RWPE2 (cell line): Measurements from ENCODE around the gene PRRX1.

Experiments
- ATAC-seq: fragments of 200-7000 bp; cut with Tn5 transposase; 3 replicates; pipeline ENCODE4 v1.9.1; 2021; ENCODE audit warnings: low read depth
- DNase-seq: peaks from one replicate; pipeline ENCODE4 v3.0.0-alpha.2; 2020; ENCODE audit warnings: low spot score
- H3K27ac ChIP-seq: fragments of 450-650 bp; 2 replicates; pipeline ENCODE4 v1.5.1; 2017; ENCODE audit warnings: mild to moderate bottlenecking; ENCODE audit not compliant: poor library complexity, severe bottlenecking
- H3K27me3 ChIP-seq: fragments of 250-450 bp; sonication (Bioruptor Pico); 2 replicates; pipeline ENCODE4 v1.5.1; 2021; ENCODE audit warnings: mild to moderate bottlenecking, moderate library complexity; ENCODE audit not compliant: insufficient read depth, poor library complexity, severe bottlenecking
- H3K36me3 ChIP-seq: fragments of 250-450 bp; sonication (Bioruptor Pico); 2 replicates; pipeline ENCODE4 v1.5.1; 2020; ENCODE audit warnings: low read depth, mild to moderate bottlenecking, moderate library complexity
- H3K4me1 ChIP-seq: fragments of 250-450 bp; sonication (Bioruptor Pico); 2 replicates; pipeline ENCODE4 v1.5.1; 2021; ENCODE audit warnings: mild to moderate bottlenecking, moderate library complexity; ENCODE audit not compliant: insufficient read depth, poor library complexity, severe bottlenecking
- H3K4me3 ChIP-seq: fragments of 250-450 bp; sonication (Bioruptor Pico); 2 replicates; pipeline ENCODE4 v1.5.1; 2021; ENCODE audit warnings: mild to moderate bottlenecking, moderate library complexity; ENCODE audit not compliant: severe bottlenecking
- H3K9me3 ChIP-seq: fragments of 250-450 bp; sonication (Bioruptor Pico); 2 replicates; pipeline ENCODE4 v1.5.1; 2021; ENCODE audit warnings: mild to moderate bottlenecking, moderate library complexity; ENCODE audit not compliant: severe bottlenecking
- TF ChIP-seq, protein P1 (sequence below): fragments of 450-650 bp; IDR thresholded peaks from one replicate; pipeline ENCODE4 v1.5.1; 2017; ENCODE audit warnings: mild to moderate bottlenecking, moderate library complexity; ENCODE audit not compliant: poor library complexity, severe bottlenecking

The PRRX1 gene

DNA sequence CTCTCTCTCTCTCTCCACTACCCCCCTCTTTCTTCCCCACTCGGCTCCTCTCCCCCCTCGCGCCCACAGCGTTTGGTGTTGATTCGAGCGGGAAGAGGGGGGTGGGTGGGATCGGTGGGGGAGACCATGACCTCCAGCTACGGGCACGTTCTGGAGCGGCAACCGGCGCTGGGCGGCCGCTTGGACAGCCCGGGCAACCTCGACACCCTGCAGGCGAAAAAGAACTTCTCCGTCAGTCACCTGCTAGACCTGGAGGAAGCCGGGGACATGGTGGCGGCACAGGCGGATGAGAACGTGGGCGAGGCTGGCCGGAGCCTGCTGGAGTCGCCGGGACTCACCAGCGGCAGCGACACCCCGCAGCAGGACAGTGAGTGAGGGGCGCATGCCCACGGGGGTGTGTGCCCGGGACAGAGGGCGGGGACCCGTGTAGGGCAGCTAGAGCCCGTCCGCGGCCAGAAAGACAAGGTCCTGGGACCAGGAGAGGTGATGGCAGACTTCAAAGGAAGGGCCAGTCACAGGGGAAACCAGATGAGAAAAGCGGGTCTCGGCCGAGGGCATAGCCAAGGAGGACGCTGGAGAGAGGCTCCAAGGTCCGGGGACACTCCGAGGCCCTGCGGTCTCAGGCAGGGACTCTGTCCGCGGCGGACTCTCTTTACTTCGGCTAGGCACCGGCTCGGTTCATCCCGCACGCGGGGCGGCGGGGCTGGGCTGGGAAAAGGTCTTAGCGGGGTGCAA, at the start of gene PRRX1:
Gene PRRX1 (plus strand): TSS at position 39 of the 735 bp plus-strand sequence. CDS start 88 bp downstream, at position 127.
- ATAC-seq = peak; percentile 67

DNA sequence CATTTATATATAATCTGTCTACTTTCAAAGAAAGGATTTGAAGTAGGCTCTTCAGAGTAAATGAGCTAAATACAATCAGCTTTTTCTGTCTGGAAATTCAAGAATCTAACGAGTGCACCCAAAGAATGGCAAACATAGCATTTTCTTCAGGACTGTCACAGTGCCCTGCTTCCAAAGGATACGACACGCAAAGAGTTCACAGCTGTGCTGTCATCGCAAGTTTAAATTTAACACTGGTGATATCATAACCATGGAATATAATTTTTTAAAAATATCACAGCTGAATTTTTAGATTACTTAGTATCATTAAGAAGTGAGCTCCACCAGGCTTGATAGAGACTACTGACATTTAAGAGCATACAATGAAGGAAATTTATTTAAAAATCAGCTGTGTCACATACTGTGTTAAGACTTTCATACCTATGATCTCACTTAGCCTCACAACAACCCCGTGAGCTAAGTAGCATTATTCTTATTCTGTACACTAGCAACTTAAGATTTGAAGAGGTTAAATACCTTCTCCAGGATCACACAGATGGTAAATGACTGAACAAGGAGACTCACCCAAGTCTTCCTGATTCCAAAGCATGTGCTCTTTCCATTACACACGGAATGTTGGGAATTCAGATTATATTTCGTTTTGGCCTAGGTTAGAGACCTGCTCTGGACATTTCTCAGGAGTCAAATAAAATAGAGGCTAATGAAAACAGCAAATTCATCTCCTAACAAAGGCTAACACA, 46.2 kb upstream of the PRRX1 start:
- H3K4me1 ChIP-seq = no peaks in the 10 kb centered on the region
- ATAC-seq = no peak
- H3K36me3 ChIP-seq = no peaks in the 10 kb centered on the region
- H3K9me3 ChIP-seq = no peaks in the 10 kb centered on the region
- no peak overlapping the region for H3K27ac ChIP-seq
- H3K4me3 ChIP-seq = no peak overlapping the region
- no peaks in the 10 kb centered on the region for H3K27me3 ChIP-seq
- TF ChIP-seq, protein P1, sequence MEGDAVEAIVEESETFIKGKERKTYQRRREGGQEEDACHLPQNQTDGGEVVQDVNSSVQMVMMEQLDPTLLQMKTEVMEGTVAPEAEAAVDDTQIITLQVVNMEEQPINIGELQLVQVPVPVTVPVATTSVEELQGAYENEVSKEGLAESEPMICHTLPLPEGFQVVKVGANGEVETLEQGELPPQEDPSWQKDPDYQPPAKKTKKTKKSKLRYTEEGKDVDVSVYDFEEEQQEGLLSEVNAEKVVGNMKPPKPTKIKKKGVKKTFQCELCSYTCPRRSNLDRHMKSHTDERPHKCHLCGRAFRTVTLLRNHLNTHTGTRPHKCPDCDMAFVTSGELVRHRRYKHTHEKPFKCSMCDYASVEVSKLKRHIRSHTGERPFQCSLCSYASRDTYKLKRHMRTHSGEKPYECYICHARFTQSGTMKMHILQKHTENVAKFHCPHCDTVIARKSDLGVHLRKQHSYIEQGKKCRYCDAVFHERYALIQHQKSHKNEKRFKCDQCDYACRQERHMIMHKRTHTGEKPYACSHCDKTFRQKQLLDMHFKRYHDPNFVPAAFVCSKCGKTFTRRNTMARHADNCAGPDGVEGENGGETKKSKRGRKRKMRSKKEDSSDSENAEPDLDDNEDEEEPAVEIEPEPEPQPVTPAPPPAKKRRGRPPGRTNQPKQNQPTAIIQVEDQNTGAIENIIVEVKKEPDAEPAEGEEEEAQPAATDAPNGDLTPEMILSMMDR = no peak
- DNase-seq = no peak

More for the DNA sequence above, at the start of gene PRRX1:
- Histone ChIP-seq H3K27me3 (peaks cover 54% of the 10 kb centered on the region), H3K9me3 (no peaks in the 10 kb centered on the region), H3K4me1 (no peaks in the 10 kb centered on the region), H3K27ac (no peak within 1 kb of the TSS), H3K4me3 (peak within 1 kb of the TSS; percentile 8), H3K36me3 (no peaks in the 10 kb centered on the region)
- no peak for DNase-seq
- TF ChIP-seq, protein P1 = no peak

DNA sequence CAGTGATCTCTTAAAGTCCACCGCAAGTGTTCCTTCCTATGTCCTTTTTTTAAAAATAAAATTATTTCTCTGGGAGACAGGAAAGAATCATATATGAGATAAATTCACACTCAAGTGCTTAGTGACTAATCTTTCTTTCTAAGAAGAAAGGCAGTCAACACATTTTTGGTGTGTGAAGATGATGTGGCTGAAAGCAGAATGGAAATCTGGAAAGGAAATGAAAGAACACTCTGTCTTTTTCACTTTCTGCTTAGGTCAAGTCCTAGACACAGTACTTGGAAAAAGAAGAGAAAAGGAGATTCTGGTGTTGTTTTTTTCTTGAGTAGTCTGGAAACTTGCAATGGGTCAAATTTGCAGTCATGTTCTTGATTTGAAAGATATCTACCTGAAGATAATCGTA, 45.5 kb upstream of the PRRX1 start:
- Histone ChIP-seq H3K27me3 (no peaks in the 10 kb centered on the region), H3K27ac (no peak overlapping the region), H3K4me3 (no peak overlapping the region), H3K9me3 (no peaks in the 10 kb centered on the region), H3K36me3 (no peaks in the 10 kb centered on the region), H3K4me1 (no peaks in the 10 kb centered on the region)
- no peak for DNase-seq
- TF ChIP-seq, protein P1 = no peak
- no peak for ATAC-seq

DNA sequence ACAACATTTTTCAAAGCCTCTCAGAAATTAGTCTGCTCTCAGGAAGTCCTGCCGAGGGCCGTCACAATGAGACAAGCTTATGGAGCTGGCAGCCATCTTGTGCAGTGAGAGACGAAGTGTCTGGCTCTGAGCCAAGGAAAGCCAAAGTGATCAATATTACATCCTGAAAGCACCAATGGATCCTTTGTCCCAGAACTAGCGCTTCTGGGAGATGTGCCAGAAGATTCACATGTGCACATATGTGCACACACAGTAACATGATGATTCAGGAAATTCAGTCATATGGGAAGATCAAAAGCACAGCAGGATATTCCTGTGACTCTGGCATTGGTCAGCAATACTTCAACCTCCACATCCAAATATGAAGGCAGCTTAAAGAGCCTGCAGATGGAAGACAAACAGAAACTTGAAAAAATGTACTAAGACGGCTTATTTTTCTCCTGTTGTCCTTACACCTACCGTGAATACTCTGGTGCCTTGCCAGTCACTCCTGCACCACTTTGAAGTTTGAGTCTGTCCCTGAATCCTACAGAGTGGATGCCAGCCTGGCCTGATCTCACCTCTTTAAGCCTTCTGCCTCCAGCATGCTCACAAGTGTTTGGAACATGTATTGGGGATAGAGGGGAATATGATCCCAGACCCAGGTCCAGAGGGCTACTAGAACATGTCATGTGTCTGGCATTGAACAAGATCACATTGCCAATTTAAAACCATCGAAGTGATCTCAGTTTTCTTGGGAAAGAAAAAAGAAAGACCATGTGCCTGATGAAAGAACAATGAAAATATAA, 44.5 kb upstream of the PRRX1 start:
- DNase-seq (no peak), ATAC-seq (0 out of 3 replicates have a peak, but pooled peaks have one; percentile 29)
- TF ChIP-seq, protein P1 = no peak
- Histone ChIP-seq H3K4me3 (no peak overlapping the region), H3K9me3 (peaks cover 2% of the 10 kb centered on the region), H3K27ac (no peak overlapping the region), H3K27me3 (no peaks in the 10 kb centered on the region), H3K4me1 (no peaks in the 10 kb centered on the region), H3K36me3 (no peaks in the 10 kb centered on the region)
